Mesenchymal stem cell (in vitro differentiated cells and primary cell): Measurements from ENCODE around the gene NLGN1.

Experiments
- DNase-seq: peaks from one replicate; pipeline ENCODE4 v3.0.0-alpha.2; 2013
- H2AFZ ChIP-seq: one replicate; pipeline ENCODE4 v1.6.1; 2013; ENCODE audit warnings: low read depth, mild to moderate bottlenecking, control low read depth, inconsistent platforms, low read length, moderate library complexity
- H2AK5ac ChIP-seq: 2 replicates; pipeline ENCODE4 v1.6.1; 2013; ENCODE audit warnings: low read length, moderate library complexity, mild to moderate bottlenecking, inconsistent platforms; ENCODE audit not compliant: severe bottlenecking
- H2BK120ac ChIP-seq: one replicate; pipeline ENCODE4 v1.6.1; 2013; ENCODE audit warnings: low read depth, mild to moderate bottlenecking, inconsistent platforms, low read length, moderate library complexity
- H2BK12ac ChIP-seq, 2 experiments: one replicate each; pipeline ENCODE4 v1.6.1; 2013; ENCODE audit warnings: inconsistent platforms in 2 of 2, low read length in 2 of 2, mild to moderate bottlenecking in 2 of 2, moderate library complexity in 2 of 2, control low read depth in 1 of 2
- H2BK15ac ChIP-seq: one replicate; pipeline ENCODE4 v1.6.1; 2013; ENCODE audit warnings: mild to moderate bottlenecking, low read depth, inconsistent platforms; ENCODE audit not compliant: poor library complexity, severe bottlenecking
- H2BK5ac ChIP-seq: 2 replicates; pipeline ENCODE4 v1.6.1; 2013; ENCODE audit warnings: low read depth, mild to moderate bottlenecking, low read length, control low read depth, inconsistent platforms; ENCODE audit not compliant: poor library complexity, severe bottlenecking
- H3K14ac ChIP-seq, 2 experiments: one replicate each; pipeline ENCODE4 v1.6.1; 2013; ENCODE audit warnings: inconsistent platforms in 2 of 2, low read length in 2 of 2, control low read depth in 1 of 2, mild to moderate bottlenecking in 1 of 2, moderate library complexity in 1 of 2
- H3K18ac ChIP-seq, 2 experiments: one replicate each; pipeline ENCODE4 v1.6.1; 2013; ENCODE audit warnings: inconsistent platforms in 2 of 2, low read length in 2 of 2, control low read depth in 1 of 2, low read depth in 1 of 2, mild to moderate bottlenecking in 1 of 2
- H3K23ac ChIP-seq, 2 experiments: one replicate each; pipeline ENCODE4 v1.6.1; 2013; ENCODE audit warnings: inconsistent platforms in 2 of 2, low read length in 2 of 2, mild to moderate bottlenecking in 2 of 2, moderate library complexity in 2 of 2, control low read depth in 1 of 2
- H3K27ac ChIP-seq: 2 replicates; pipeline ENCODE4 v1.5.1; 2013; ENCODE audit warnings: mild to moderate bottlenecking, moderate library complexity, low read length, control low read depth, inconsistent platforms; ENCODE audit not compliant: poor library complexity, severe bottlenecking
- H3K27me3 ChIP-seq, 2 experiments: 2 replicates each; pipeline versions ENCODE4 v1.6.1 to v1.7.0; 2013; ENCODE audit warnings: low read length in 2 of 2, mild to moderate bottlenecking in 2 of 2, moderate library complexity in 2 of 2, control low read depth in 1 of 2, inconsistent platforms in 1 of 2; ENCODE audit not compliant: control insufficient read depth in 1 of 2, insufficient read depth in 1 of 2
- H3K36me3 ChIP-seq, 2 experiments: 2 replicates each; pipeline versions ENCODE4 v1.6.1 to v1.7.0; 2013; ENCODE audit warnings: low read length in 2 of 2, control low read depth in 1 of 2, inconsistent platforms in 1 of 2, low read depth in 1 of 2, mild to moderate bottlenecking in 1 of 2; ENCODE audit not compliant: insufficient read depth in 2 of 2, control insufficient read depth in 1 of 2
- H3K4ac ChIP-seq, 2 experiments: one replicate each; pipeline ENCODE4 v1.6.1; 2013; ENCODE audit warnings: inconsistent platforms in 2 of 2, low read length in 2 of 2, mild to moderate bottlenecking in 2 of 2, moderate library complexity in 2 of 2, control low read depth in 1 of 2, low read depth in 1 of 2
- H3K4me1 ChIP-seq: 2 replicates; pipeline ENCODE4 v1.6.1; 2013; ENCODE audit warnings: low read depth, low read length, control low read depth; ENCODE audit not compliant: control insufficient read depth, insufficient read depth
- H3K4me2 ChIP-seq: 2 replicates; pipeline ENCODE4 v1.6.1; 2013; ENCODE audit warnings: low read length, mild to moderate bottlenecking, inconsistent platforms; ENCODE audit not compliant: poor library complexity, severe bottlenecking
- H3K4me3 ChIP-seq, 2 experiments: 2 replicates each; pipeline versions ENCODE4 v1.5.1 to v1.7.0; 2013; ENCODE audit warnings: low read length in 2 of 2, mild to moderate bottlenecking in 2 of 2, control low read depth in 1 of 2, low read depth in 1 of 2; ENCODE audit not compliant: insufficient read depth in 1 of 2
- H3K79me1 ChIP-seq: replicated peaks from 2 replicates; pipeline ENCODE4 v1.6.1; 2013; ENCODE audit warnings: mild to moderate bottlenecking, control low read depth, low read length, inconsistent platforms; ENCODE audit not compliant: poor library complexity, severe bottlenecking
- H3K9ac ChIP-seq: 2 replicates; pipeline ENCODE4 v1.7.0; 2013; ENCODE audit warnings: mild to moderate bottlenecking, low read length, moderate library complexity
- H3K9me3 ChIP-seq: 2 replicates; pipeline ENCODE4 v1.7.0; 2013; ENCODE audit warnings: mild to moderate bottlenecking, low read length; ENCODE audit not compliant: control insufficient read depth
- H4K8ac ChIP-seq: one replicate; pipeline ENCODE4 v1.6.1; 2013; ENCODE audit warnings: inconsistent platforms, mild to moderate bottlenecking, low read length, moderate library complexity
- H4K91ac ChIP-seq: one replicate; pipeline ENCODE4 v1.6.1; 2013; ENCODE audit warnings: mild to moderate bottlenecking, low read length, inconsistent platforms
- WGBS: methylation state at CpG from one replicate; pipeline ENCODE4 v1.1.7; 2013; ENCODE audit warnings: mixed read lengths; 5-methylcytosine and 5-hydroxymethylcytosine counted together

NLGN1 gene

DNA sequence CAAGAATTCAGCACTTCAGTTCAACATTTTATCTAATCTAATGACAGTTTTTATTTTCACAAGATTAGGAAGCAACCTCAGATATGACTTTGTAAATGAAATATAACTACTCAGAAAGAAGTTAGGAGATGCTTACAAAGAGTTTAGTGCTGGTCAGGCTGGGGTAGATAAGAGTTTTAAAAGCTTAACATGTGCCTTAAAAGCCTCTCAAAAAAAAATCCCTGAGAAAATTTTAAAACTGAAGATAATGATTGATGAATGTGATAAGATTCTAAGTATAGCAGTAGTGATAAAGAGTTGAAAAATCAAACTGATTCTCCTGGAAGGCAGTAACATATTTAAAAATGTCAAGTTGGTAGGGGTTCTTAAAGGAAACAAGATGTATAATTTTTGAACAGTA lies 478.2 kb downstream of the NLGN1 start:
- Histone ChIP-seq H3K9me3 (peaks cover 5% of the 10 kb centered on the region), H3K4ac (no peak overlapping the region), H2BK120ac (no peak overlapping the region), H3K14ac (no peak overlapping the region), H3K18ac (no peak overlapping the region), H2AK5ac (no peak overlapping the region), H2AFZ (no peak overlapping the region), H3K4me2 (no peak overlapping the region), H4K8ac (no peak overlapping the region), H3K9ac (no peak overlapping the region), H3K23ac (no peak overlapping the region), H2BK5ac (no peak overlapping the region), H3K79me1 (no peaks in the 10 kb centered on the region), H3K27ac (no peak overlapping the region), H3K4me1 (no peaks in the 10 kb centered on the region), H3K36me3 (no peaks in the 10 kb centered on the region), H3K27me3 (no peaks in the 10 kb centered on the region), H2BK15ac (no peak overlapping the region), H2BK12ac (no peak overlapping the region), H4K91ac (no peak overlapping the region), H3K4me3 (no peak overlapping the region)
- no peak for DNase-seq

DNA sequence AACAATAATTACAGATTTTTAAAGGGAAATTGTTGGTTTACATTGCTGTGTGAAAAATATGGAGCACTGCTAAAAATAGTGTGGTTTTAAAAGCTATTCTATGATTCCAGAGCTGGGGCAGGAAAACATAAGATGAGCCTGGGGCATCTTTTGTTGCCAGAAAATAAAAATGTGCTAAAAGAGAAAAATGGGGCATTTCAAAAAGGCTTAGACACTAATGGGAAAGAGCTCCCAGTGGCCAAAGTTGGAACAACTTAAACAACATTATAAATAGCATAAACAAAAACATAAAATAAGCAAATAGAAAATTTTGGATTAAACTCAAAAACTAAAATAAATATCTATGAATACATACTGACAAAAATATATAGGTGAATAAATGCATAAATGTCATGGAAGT lies 478.9 kb downstream of the NLGN1 start:
- Histone ChIP-seq H3K23ac (no peak overlapping the region), H2BK5ac (no peak overlapping the region), H3K4me1 (no peaks in the 10 kb centered on the region), H4K8ac (no peak overlapping the region), H3K36me3 (no peaks in the 10 kb centered on the region), H2BK120ac (no peak overlapping the region), H3K9ac (no peak overlapping the region), H2AFZ (no peak overlapping the region), H3K4me3 (no peak overlapping the region), H3K9me3 (peaks cover 5% of the 10 kb centered on the region), H2BK12ac (no peak overlapping the region), H4K91ac (no peak overlapping the region), H3K79me1 (no peaks in the 10 kb centered on the region), H3K27me3 (no peaks in the 10 kb centered on the region), H3K4ac (no peak overlapping the region), H2BK15ac (no peak overlapping the region), H3K27ac (no peak overlapping the region), H3K14ac (no peak overlapping the region), H2AK5ac (no peak overlapping the region), H3K4me2 (no peak overlapping the region), H3K18ac (no peak overlapping the region)
- peak; percentile 14 for DNase-seq

DNA sequence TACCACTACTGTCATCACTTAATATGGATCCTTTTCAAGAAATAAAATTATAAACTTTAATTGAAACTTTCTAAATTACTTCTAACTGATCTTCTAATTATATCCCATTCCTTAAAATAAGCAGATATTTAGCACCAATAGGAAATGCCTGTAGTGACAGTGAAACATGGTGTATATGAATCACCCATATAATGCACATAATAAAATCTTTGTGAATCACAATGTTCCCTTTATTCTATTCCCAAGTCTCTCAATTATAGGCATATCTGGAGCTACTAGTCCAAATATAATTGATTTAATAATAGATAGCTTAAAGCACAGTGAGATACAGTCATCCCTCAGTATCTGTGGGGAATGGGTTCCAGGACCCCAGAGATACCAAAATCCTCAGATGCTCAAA lies 490.3 kb downstream of the NLGN1 start:
- H2AFZ ChIP-seq = no peak overlapping the region
- no peak overlapping the region for H2AK5ac ChIP-seq
- H3K79me1 ChIP-seq = no peaks in the 10 kb centered on the region
- no peak overlapping the region for H2BK15ac ChIP-seq
- H3K27ac ChIP-seq = no peak overlapping the region
- no peak overlapping the region for H2BK5ac ChIP-seq
- peaks cover 3% of the 10 kb centered on the region for H3K9me3 ChIP-seq
- H4K91ac ChIP-seq = no peak overlapping the region
- no peak overlapping the region for H2BK120ac ChIP-seq
- no peak overlapping the region for H3K23ac ChIP-seq
- H3K4me1 ChIP-seq = no peaks in the 10 kb centered on the region
- H3K27me3 ChIP-seq = no peaks in the 10 kb centered on the region
- no peak overlapping the region for H2BK12ac ChIP-seq
- H3K9ac ChIP-seq = no peak overlapping the region
- no peak overlapping the region for H3K18ac ChIP-seq
- H4K8ac ChIP-seq = no peak overlapping the region
- H3K4ac ChIP-seq = no peak overlapping the region
- H3K14ac ChIP-seq = no peak overlapping the region
- no peak for DNase-seq
- H3K4me3 ChIP-seq = no peak overlapping the region
- H3K4me2 ChIP-seq = no peak overlapping the region
- no peaks in the 10 kb centered on the region for H3K36me3 ChIP-seq

DNA sequence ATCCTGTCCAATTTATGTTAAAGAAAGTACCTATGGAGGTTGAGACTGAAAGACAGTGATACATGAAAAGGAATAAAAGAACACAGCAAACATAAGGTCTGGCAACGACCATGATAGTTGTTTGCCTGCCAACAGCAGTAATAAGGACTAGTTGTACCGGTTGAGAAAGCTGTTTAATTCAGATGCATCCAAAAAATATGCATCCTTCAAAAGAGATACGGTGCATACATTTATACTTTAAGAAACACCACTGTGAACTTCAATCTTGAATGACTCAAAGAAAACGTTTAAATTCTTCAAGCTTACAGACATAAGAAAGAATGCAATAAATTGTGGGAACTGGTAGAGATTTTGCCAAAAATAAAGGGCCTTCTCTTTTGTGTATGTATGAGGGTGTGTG lies 492.1 kb downstream of the NLGN1 start:
- no peak overlapping the region for H4K8ac ChIP-seq
- H2BK12ac ChIP-seq = no peak overlapping the region
- no peak overlapping the region for H4K91ac ChIP-seq
- H3K27me3 ChIP-seq = no peaks in the 10 kb centered on the region
- no peaks in the 10 kb centered on the region for H3K79me1 ChIP-seq
- no peak overlapping the region for H3K4ac ChIP-seq
- 71% methylated on average over 3 of the region's 4 CpGs for WGBS
- H3K4me3 ChIP-seq = no peak overlapping the region
- H3K4me2 ChIP-seq = no peak overlapping the region
- H3K36me3 ChIP-seq = no peaks in the 10 kb centered on the region
- H3K14ac ChIP-seq = no peak overlapping the region
- H3K4me1 ChIP-seq = no peaks in the 10 kb centered on the region
- H2BK15ac ChIP-seq = no peak overlapping the region
- H3K18ac ChIP-seq = no peak overlapping the region
- H3K9ac ChIP-seq = no peak overlapping the region
- no peaks in the 10 kb centered on the region for H3K9me3 ChIP-seq
- H2BK5ac ChIP-seq = no peak overlapping the region
- no peak overlapping the region for H2AK5ac ChIP-seq
- no peak overlapping the region for H3K23ac ChIP-seq
- no peak overlapping the region for H2BK120ac ChIP-seq
- no peak overlapping the region for H2AFZ ChIP-seq
- no peak overlapping the region for H3K27ac ChIP-seq
- DNase-seq = no peak
